Hematopoietic multipotent progenitor cell treated with erythropoietin and hydrocortisone succinate and interleukin-3 and kit ligand, for 4 days (in vitro differentiated cells): ENCODE results near the gene MOB3B.
"Not testable (repeated sequence)": the region's sequence is repeated elsewhere in the genome, so short reads cannot be mapped to it uniquely, and the experiment has no call there.

Experiments used
- DNase-seq: peaks from one replicate; pipeline ENCODE4 v3.0.0-alpha.2; 2015

The MOB3B gene

DNA sequence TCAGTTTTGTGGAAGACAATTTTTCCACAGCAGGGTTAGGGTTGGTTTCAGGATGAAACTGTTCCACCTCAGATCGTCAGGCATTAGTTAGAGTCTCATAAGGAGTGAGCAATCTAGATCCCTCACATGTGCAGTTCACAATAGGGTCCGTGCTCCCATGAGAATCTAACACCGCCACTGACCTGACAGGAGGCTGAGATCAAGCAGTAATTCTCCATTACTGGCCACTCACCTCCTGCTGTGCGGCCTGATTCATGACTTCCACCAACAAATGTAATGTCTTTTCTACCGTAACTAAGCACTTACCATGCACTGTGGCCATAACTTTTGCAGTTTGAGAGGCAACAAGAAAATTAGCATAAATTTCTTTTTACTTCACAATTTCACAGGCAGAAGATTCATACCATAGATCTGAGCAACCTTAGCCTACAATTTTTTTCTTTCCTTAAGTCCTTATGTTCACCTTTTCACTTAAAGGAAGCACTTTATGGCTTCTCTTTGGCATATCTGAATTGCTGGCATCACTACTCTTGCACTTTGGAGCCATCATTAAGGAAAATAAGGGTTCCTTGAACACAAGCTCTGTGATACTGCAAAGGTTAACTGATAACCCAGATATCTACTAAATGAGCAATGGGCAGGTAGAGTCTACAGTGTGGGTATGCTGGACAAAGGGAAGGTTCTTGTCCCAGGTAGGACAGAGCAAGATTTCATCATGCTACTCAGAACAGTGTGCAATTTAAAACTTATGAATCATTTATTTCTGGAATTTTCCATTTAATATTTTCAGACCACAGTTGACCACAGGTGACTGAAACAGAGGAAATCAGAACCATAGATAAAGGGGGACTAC lies 88.5 kb downstream of the MOB3B start:
- DNase-seq: no peak

GRCh38 chr9:27438522-27438921 lies 91.1 kb downstream of the MOB3B start:
- DNase-seq: no peak

DNA sequence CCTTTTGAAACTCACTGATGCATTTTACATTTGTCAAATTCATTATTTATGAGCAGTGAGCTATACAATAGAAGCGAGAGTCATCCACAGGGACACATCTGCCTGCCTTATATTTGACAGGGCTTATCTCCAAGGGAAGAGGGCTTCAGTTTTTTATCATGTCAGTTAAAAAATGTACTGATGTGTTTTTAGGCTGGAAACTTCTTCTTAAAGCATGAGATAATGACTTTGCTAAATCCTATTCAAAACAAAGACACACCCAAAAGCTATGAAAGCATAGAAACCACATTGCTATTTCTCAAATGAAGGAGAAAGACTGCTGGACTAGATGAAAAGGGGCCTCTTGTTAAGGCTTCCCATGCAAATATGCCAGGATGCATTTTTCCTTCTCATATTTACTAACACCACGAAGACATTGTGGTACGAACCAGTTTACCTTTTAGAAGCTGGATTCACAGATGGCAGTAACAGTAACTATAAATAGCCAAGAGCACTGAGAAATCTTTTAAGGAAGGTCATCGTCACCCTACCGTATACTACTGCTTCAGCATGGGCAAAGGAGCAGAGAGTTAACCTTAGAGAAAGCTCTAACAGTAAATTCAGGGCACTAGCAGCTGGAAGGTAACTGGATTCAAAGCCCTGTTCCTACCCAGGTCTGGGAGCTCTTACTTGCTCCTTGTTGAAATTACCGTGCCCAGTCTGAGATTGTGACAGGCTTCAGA lies 91.8 kb downstream of the MOB3B start:
- peak; percentile 83 for DNase-seq

- no peak for DNase-seq
Observed at GRCh38 chr9:27436234-27436633, 93.4 kb downstream of the MOB3B start.

DNA sequence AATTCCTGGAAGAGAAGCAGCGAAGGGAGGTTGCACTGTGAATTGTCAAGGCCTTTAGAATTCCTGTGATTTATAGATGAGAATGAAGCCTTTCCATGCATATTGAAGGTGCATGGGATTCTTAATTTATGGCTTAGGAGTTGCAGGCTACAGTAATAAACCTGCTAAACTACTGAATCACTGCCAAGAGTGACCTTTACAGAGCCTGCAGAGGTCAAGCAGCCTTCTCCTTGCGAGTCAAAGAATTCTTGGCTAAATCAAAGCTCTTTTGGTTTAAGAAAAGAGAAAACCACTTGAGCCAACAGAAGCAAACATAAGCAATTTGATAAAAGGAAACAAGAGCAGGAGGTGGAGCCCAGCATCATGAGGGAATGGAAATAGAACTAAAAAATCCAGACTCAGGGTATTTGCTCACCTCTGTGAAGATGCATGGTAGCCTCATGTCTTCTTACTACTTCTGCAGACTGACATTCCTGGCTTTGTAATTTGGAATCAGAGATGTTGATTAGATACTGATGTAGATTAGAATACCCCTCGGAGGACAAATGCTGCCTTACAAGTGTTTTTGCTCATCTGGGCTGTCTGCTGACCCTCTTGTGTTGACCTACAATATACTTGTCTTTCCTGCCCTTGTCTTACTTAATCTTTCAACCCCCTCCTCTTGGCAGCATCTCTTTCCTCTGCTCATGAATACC lies 95.8 kb downstream of the MOB3B start:
- no peak for DNase-seq

GRCh38 chr9:27432308-27432707 lies 97.3 kb downstream of the MOB3B start:
- peak; percentile 87 for DNase-seq

DNA sequence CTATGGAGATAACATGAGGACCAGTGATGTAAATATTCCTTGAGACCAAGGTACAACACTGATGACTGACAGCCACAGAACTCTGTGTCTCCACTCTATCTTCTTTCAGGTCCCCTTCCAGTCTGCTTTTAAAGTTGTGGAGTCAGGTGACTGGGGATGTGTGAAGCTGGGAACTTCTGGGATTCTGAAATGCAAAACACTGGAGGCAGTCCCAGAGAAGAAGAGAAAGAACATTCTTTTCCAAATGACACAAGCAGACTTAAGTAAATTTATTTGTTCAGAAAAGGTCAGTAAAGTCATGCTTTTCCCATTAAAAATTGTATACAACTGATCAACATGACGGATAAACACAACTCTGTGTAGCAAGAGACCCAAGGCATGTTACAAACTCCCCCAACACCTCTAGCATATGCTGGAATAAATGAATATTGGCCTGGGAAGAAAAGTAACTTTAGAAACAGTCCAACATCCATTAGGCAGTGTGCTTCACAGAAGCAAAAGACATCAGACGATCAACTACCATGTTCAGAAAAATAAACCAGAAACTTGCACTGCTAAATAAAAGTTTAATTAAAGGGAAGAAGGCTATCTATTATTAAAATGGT lies 98.0 kb downstream of the MOB3B start:
- no peak for DNase-seq

- DNase-seq: no peak
Observed at GRCh38 chr9:27430750-27431535, 98.7 kb downstream of the MOB3B start.

DNA sequence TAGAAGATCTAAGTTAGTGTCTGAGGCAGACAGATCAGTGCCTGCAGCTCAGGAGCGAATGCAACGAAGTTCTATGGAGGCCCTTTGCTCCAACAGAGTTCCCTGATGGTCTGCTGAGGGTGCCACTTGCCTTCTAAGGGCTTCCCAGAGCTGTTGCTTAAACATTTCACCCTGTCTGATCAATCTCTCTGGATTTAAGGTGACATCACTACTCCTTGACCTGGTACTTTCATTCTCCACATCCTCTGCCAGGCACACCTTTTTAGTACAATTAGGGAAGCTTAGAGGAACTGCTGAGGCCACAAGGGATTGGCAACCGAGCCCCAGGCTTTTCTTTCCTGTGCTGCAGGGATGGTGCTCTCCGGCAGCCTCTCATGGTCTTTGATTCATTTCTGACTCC lies 99.7 kb downstream of the MOB3B start:
- DNase-seq: no peak

- no peak for DNase-seq
Observed at GRCh38 chr9:27429436-27429835, 100.2 kb downstream of the MOB3B start.

DNA sequence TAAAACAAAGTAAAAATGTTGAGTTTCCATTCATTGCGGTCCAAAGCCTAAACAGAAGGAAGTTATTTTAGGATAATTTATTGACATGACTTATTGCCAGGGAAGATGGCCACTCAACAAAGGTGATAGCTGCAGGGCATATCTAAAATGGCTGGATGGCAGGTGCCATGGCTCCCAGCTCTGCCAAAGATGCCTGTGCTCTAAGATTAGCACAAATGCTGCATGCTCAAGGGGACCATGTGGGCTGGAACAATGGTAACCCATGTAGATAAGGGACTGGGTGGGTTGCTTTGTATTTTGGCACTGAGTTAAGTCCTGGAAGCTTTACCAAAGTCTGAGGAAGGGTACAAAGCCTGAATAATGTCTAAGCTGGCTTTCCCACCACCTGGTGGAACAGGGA lies 101.1 kb downstream of the MOB3B start:
- DNase-seq: peak; percentile 53

GRCh38 chr9:27427272-27427643 lies 102.4 kb downstream of the MOB3B start:
- no peak for DNase-seq

GRCh38 chr9:27426511-27427271 lies 102.9 kb downstream of the MOB3B start:
- DNase-seq: no peak

GRCh38 chr9:27425827-27426510 lies 103.6 kb downstream of the MOB3B start:
- no peak for DNase-seq

DNA sequence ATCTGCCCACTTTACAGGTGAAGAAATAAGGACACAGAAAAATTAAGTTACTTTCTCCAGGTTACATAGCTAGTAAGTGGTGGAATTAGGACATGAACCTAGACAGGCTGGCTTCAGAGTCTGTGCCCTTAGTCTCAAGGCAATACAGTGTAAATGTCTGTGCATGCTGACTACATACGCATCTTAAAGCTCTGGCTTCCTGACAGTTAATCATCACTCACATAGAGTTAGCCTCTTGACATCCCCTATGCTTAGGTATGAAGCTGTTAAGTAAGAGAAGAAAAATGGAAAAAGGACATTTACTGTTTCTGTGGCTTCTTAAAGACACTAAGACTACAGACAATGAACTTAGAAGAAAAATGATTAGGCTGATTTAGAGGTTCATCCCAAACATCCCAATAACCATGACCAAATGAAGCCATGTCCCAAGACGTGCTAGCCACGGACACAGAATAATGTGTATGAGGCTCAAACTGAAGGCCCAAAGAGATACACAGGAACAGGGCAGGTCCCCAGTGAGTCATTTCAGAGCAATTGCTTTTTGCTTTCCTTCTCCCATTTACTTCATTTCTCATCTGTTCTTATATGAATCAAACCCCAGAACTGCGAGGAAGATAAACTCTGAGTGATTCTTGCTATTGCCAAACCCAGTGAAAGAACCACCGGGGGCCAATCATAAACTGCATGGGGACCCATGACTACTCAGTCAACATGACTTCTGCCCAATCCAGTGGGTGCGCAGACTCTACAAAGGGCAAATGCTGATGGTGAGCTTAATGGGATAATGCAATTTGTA lies 105.5 kb downstream of the MOB3B start:
- DNase-seq: no peak

DNA sequence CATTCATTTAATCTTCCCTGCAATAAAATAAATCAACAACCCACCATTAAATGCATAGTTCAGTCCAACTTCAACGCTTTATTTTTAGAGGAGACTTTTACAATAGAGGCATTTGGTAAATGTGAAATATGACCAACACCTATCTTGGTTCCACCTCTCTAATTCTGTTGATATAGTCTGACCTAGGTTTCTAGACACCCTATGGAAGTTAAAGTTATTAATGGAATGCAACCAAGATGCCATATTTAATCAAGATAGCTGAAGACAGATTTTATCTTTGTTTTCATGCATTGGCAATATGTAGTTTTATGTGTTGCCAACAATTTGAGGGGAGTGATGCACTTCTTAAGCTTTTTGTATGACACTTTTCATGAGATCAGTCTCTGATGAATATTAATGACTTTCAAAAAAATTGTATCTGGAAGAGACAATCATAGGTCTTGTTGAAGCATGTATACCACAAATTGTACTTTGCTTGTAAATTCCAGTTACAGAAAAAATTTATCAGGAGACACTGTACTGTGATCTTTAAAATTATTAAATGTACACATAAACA lies 107.3 kb downstream of the MOB3B start:
- no peak for DNase-seq

DNA sequence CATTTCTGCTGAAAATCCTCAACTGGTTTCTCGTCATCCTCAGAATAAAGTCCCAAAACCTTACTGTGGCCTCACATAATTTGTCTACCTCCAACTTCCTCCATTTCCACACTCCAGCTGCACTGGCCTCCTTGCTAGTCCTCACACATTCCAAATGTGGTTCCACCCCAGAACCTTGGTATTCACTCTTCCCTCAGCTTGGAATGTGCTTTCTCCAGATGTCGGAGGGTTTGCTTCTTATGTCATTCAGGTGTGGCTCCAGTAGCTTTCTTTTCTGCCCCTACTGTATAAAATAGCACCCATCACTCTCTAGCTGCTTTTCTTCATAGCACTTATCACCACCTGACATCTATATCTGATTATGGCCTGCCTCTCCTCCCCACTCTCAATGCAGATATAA lies 108.0 kb downstream of the MOB3B start:
- no peak for DNase-seq

DNA sequence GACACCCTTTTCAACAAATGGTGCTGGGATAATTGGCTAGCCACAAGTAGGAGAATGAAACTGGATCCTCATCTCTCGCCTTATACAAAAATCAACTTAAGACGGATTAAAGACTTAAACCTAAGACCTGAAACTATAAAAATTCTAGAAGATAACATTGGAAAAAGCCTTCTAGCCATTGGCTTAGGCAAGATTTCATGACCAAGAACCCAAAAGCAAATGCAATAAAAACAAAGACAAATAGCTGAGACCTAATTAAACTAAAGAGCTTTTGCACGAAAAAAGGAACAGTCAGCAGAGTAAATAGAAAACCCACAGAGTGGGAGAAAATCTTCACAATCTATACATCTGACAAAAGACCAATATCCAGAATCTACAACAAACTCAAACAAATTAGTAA lies 110.1 kb downstream of the MOB3B start:
- not testable (repeated sequence) for DNase-seq

DNA sequence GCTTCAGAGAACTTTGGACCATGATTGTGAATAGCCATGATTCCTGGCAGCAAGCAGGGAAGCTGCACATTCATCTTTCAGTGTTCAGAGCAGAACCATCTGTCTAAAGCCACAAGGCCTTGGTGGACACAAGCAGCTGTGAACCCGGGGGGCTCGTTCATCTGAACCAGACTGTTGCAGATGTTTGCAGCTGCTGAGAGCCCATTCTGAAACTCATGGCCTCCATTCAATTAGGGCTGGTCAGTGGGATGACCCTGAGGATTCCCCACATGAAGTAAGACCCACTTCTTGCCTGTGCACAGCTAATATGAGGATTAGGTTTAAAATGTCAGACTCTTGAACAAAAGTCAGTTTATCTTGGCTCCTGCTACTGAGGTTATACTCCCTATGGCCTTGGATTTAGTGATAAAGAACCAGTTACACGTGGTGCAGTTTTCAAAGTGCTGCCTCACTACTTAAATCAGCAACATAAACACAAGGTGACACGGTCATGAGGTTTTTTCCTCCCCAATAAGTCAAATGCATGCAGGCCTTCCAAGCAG lies 115.3 kb downstream of the MOB3B start:
- peak; percentile 14 for DNase-seq
